Ovary (tissue), 9 donors: Measurements from ENCODE around the gene CGB5. TPM values are rescaled to one million over a fixed set of nuclear protein-coding genes. Genes with fewer than 3 reads are reported as not detected.
A peak's percentile ranks its signal among the peaks of the same experiment; 100 is the strongest.

Experiments
- DNase-seq, 5 donors: peaks; one replicate each; pipeline ENCODE4 v3.0.0-alpha.2; 2019 to 2020
- H3K27ac ChIP-seq, 2 donors: fragments of 200-600 bp; one replicate each; pipeline versions ENCODE4 v1.5.1 to v1.8.0; 2019 to 2022
- H3K27me3 ChIP-seq: fragments of 200-600 bp; one replicate; pipeline ENCODE4 v1.8.0; 2022
- H3K36me3 ChIP-seq: fragments of 200-600 bp; sonication (generic); one replicate; pipeline ENCODE4 v1.5.1; 2019
- H3K4me1 ChIP-seq: one replicate; pipeline ENCODE4 v1.8.1; 2013; ENCODE audit warnings: mild to moderate bottlenecking, moderate library complexity; ENCODE audit not compliant: insufficient read depth
- H3K4me3 ChIP-seq: fragments of 200-600 bp; sonication (generic); one replicate; pipeline ENCODE4 v1.5.1; 2017
- H3K9me3 ChIP-seq, 2 donors: fragments of 200-600 bp in 1 of 2; sonication (generic) in 1 of 2; one replicate each; pipeline versions ENCODE4 v1.5.1 to v1.8.1; 2013 to 2019; ENCODE audit warnings: mild to moderate bottlenecking in 1 of 2, moderate library complexity in 1 of 2
- EP300 ChIP-seq: sonication (generic); formaldehyde crosslinking; IDR thresholded peaks from one replicate; pipeline ENCODE4 v1.6.1; 2017; ENCODE audit warnings: antibody characterized with exemption
- POLR2A ChIP-seq: fragments of 450-650 bp; IDR thresholded peaks from one replicate; pipeline ENCODE4 v1.6.1; 2017; ENCODE audit warnings: antibody characterized with exemption, mild to moderate bottlenecking, moderate library complexity
- WGBS, 3 donors: extraction: QIAGEN DNeasy Blood & Tissue Kit in 1 of 3; methylation state at CpG; one replicate each; pipeline versions ENCODE4 v1.1.5 to v1.1.7; 2013 to 2017; 5-methylcytosine and 5-hydroxymethylcytosine counted together
- intact Hi-C, 4 donors: fragments of 100-400 bp; cut with DNase I; formaldehyde crosslinking; loops; one replicate each; pipeline versions ENCODE4 v1.11.0 to v1.15.1; 2022 to 2023
- microRNA-seq, 3 donors: library from miRNA; unstranded; fragments of <30 nt; microRNA quantifications; one replicate each; pipeline versions ENCODE4 to v1.2.0, GENCODE V29; 2019 to 2020
- polyA plus RNA-seq, 2 donors: library from polyadenylated mRNA; stranded (reverse); fragments of 200-250 nt in 1 of 2; fragments of 350-450 nt in 1 of 2; fragmentation: Illumina TruSeq in 1 of 2; extraction: RNeasy Lipid Tissue Mini Kit (QIAGEN cat#74804) in 1 of 2; gene quantifications; one replicate each; pipeline ENCODE4 v1.2.3, GENCODE V29; 2013 to 2014
- small RNA-seq: library from RNA; depleted of rRNA; stranded (forward); fragments of <200 nt; gene quantifications from one replicate; pipeline ENCODE3, GENCODE V24; 2016
- total RNA-seq, 7 donors: library from RNA; depleted of rRNA in 2 of 7; stranded (reverse); fragments of >200 nt in 2 of 7; fragmentation: NEBNext Ultra II Directional in 3 of 7; extraction: Animal tissue kit (Norgen Biotek cat#: 25700) in 3 of 7; gene quantifications; one replicate each; pipeline versions ENCODE4 v1.1.0 to v1.2.4, GENCODE V29; 2016 to 2023
- TF ChIP-seq, protein P1 (sequence below), 3 donors: fragments of 450-650 bp in 2 of 3; fragments of 200-600 bp in 1 of 3; IDR thresholded peaks; one replicate each; pipeline versions ENCODE4 v1.5.1 to v1.8.0; 2016 to 2022; ENCODE audit warnings: antibody characterized with exemption in 3 of 3, mild to moderate bottlenecking in 1 of 3
- donor health status: DM: no; HTN: no; CAD: no; lungs with moderate emphysema.
- donor health status: DM: no; HTN: no; CAD: no.
- donor health status: Bipolar disorder and iron deficiency.
- donor health status: DM: yes; HTN: yes; CAD: no.
- donor health status: DM: no; HTN: no; CAD: no.
- donor health status: DM: yes; HTN: yes; CAD: no.

The CGB5 gene
- total and polyA plus RNA-seq, 9 donors = not detected

DNA sequence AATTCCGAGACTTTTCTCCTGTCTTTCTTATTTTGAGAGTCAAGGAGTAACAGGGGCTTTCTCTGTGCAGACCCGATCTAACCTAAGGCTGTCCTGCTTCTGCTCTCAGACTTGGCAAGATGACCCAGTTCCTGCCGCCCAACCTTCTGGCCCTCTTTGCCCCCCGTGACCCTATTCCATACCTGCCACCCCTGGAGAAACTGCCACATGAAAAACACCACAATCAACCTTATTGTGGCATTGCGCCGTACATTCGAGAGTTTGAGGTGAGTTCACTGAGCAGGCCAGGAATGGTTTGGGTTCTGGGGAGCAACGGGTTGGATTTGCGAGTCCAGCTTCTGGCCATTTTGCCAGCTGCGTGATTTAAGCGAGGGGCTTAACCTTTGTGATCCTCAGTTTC lies 42.6 kb downstream of the CGB5 start:
- no peaks in the 10 kb centered on the region for H3K36me3 ChIP-seq
- peaks cover 10% of the 10 kb centered on the region for H3K4me1 ChIP-seq
- no peak for DNase-seq
- H3K4me3 ChIP-seq = peak overlapping the region; percentile 63
- no peaks in the 10 kb centered on the region for H3K9me3 ChIP-seq
- intact Hi-C loops = no loop called here
- WGBS, 3 donors = 23 to 41% (median 23%) methylated on average over 11 of the region's 11 CpGs
- H3K27me3 ChIP-seq = no peaks in the 10 kb centered on the region
- TF ChIP-seq POLR2A = no peak
- TF ChIP-seq, protein P1, sequence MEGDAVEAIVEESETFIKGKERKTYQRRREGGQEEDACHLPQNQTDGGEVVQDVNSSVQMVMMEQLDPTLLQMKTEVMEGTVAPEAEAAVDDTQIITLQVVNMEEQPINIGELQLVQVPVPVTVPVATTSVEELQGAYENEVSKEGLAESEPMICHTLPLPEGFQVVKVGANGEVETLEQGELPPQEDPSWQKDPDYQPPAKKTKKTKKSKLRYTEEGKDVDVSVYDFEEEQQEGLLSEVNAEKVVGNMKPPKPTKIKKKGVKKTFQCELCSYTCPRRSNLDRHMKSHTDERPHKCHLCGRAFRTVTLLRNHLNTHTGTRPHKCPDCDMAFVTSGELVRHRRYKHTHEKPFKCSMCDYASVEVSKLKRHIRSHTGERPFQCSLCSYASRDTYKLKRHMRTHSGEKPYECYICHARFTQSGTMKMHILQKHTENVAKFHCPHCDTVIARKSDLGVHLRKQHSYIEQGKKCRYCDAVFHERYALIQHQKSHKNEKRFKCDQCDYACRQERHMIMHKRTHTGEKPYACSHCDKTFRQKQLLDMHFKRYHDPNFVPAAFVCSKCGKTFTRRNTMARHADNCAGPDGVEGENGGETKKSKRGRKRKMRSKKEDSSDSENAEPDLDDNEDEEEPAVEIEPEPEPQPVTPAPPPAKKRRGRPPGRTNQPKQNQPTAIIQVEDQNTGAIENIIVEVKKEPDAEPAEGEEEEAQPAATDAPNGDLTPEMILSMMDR (IDR thresholded peaks at IDR 0.05) = no peak
- no peak for TF ChIP-seq EP300
- no peak overlapping the region for H3K27ac ChIP-seq

DNA sequence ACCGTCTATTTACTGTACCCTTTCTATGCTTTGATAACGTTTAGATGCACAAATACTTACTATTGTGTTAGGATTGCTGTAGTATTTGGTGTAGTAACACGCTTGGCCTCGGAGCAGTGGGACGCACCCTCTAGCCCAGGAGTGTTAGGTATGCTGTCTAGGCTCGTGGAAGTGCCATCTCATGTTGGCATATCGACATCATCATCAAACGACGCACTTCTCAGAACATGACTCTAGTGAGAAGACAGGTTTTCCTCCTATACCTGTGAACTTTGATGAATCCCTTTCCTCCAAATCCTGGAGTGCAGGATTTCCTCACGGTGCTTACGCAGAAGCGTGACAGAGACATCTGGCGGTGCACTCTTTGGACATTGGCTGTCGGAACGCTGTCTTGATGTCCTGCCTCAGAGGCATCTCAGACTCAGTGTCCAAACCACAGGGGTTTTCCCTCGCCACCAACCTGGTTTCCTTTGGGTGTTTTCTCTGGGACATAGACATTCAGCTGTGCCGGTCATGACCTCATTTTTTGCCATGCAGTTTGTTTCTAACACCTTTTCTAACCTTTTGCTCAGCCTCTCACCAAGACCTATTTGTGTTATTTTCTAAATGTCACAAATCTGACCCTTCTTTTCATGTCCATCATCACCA lies 47.9 kb downstream of the CGB5 start:
- Histone ChIP-seq H3K4me3 (no peak overlapping the region), H3K27ac (no peak overlapping the region), H3K36me3 (no peaks in the 10 kb centered on the region), H3K27me3 (no peaks in the 10 kb centered on the region), H3K9me3 (no peaks in the 10 kb centered on the region), H3K4me1 (peaks cover 4% of the 10 kb centered on the region)
- DNase-seq = no peak
- TF ChIP-seq, protein P1 (IDR thresholded peaks at IDR 0.05) = no peak
- no peak for TF ChIP-seq POLR2A
- no peak for TF ChIP-seq EP300
- intact Hi-C loops = loop anchor here in 2 of 4 donors (10.0 kb wide), 2 partner anchors 53 to 123 kb away; no protein-coding TSS in a partner anchor
- 86 to 90% (median 87%) methylated on average over 17 of the region's 17 CpGs for WGBS, 3 donors

DNA sequence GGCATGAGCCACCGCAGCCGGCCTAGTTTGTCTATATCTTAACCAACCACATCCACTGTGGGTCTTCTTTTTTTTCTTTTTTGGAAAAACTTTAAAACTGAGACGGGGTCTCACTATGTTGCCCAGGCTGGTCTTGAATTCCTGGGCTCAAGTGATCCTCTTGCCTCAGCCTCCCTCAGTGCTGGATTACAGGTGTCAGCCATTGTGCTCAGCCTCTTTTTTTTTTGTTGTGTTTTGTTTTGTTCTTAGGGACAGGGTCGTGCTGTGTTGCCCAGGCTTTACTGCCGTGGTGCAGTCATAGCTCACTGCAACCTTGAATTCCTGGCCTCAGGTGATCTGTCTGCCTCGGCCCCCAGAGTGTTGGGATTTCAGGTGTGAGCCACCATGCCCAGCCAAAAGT lies 49.0 kb downstream of the CGB5 start:
- no peak for DNase-seq
- TF ChIP-seq EP300 (no peak), POLR2A (no peak)
- TF ChIP-seq, protein P1 (IDR thresholded peaks at IDR 0.05) = no peak
- intact Hi-C loops = loop anchor here in 2 of 4 donors (10.0 kb wide), 2 partner anchors 52 to 122 kb away; no protein-coding TSS in a partner anchor
- Histone ChIP-seq H3K4me1 (no peaks in the 10 kb centered on the region), H3K4me3 (no peak overlapping the region), H3K27me3 (no peaks in the 10 kb centered on the region), H3K9me3 (no peaks in the 10 kb centered on the region), H3K27ac (no peak overlapping the region), H3K36me3 (no peaks in the 10 kb centered on the region)
- WGBS, 3 donors = 83 to 84% (median 84%) methylated on average over 6 of the region's 6 CpGs

Small RNAs within 50 kb of the gene (microRNA-seq; reads per million reads assigned to microRNA genes)
- gene MIR6798 = 0 to 0.16 (median 0) reads per million in 3 donors

Small RNAs within 50 kb of the gene (small RNA-seq; reads per million reads assigned to genes)
- gene MIR6798 (not detected), gene RN7SL708P (not detected)

Other genes with a start within 250 kb of the CGB5 start
- 10 to 100 TPM; 29.1 to 73.6 (median 55.5) TPM for gene BCAT2, start 232.8 kb upstream of the CGB5 start, total RNA-seq
- 10 to 100 TPM in 1 of 2 donors, 1 to 10 TPM in 1; 7.8 to 70.5 TPM for gene BCAT2, start 232.8 kb upstream of the CGB5 start, polyA plus RNA-seq
- 10 to 100 TPM; 22.9 to 82.8 (median 46.1) TPM for gene HSD17B14, start 207.4 kb upstream of the CGB5 start, total RNA-seq
- gene HSD17B14, start 207.4 kb upstream of the CGB5 start, polyA plus RNA-seq = 10 to 100 TPM; 10.6 to 78.7 TPM
- gene PLEKHA4, start 175.2 kb upstream of the CGB5 start, total RNA-seq = 10 to 100 TPM; 18.3 to 96.5 (median 52.7) TPM
- gene PLEKHA4, start 175.2 kb upstream of the CGB5 start, polyA plus RNA-seq = 10 to 100 TPM; 18.8 to 50.9 TPM
- gene PPP1R15A, start 171.4 kb upstream of the CGB5 start, total RNA-seq = 100 to 1,000 TPM in 1 of 7 donors, 10 to 100 TPM in 6; 22.8 to 156 (median 40.1) TPM
- 10 to 100 TPM; 63.2 to 66.2 TPM for gene PPP1R15A, start 171.4 kb upstream of the CGB5 start, polyA plus RNA-seq
- 1 to 10 TPM in 5 of 7 donors, not detected in 2; 1.8 to 3.3 (median 2.5) TPM for gene TULP2, start 145.1 kb upstream of the CGB5 start, total RNA-seq
- gene TULP2, start 145.1 kb upstream of the CGB5 start, polyA plus RNA-seq = under 1 TPM; 0.35 to 0.40 TPM
- 100 to 1,000 TPM; 128 to 249 (median 189) TPM for gene NUCB1, start 143.5 kb upstream of the CGB5 start, total RNA-seq
- gene NUCB1, start 143.5 kb upstream of the CGB5 start, polyA plus RNA-seq = 100 to 1,000 TPM; 141 to 230 TPM
- gene DHDH, start 110.1 kb upstream of the CGB5 start, total RNA-seq = under 1 TPM in 4 of 7 donors, not detected in 3; 0.28 to 0.78 (median 0.68) TPM
- under 1 TPM in 1 of 2 donors, not detected in 1; 0.52 TPM for gene DHDH, start 110.1 kb upstream of the CGB5 start, polyA plus RNA-seq
- gene BAX, start 89.0 kb upstream of the CGB5 start, total RNA-seq = 10 to 100 TPM; 10.6 to 57.7 (median 45.9) TPM
- gene BAX, start 89.0 kb upstream of the CGB5 start, polyA plus RNA-seq = 10 to 100 TPM; 14.6 to 48.1 TPM
- gene FTL, start 78.5 kb upstream of the CGB5 start, total RNA-seq = 1,000 to 10,000 TPM; 1,608 to 2,908 (median 2,022) TPM
- 1,000 to 10,000 TPM; 2,697 to 3,617 TPM for gene FTL, start 78.5 kb upstream of the CGB5 start, polyA plus RNA-seq
- gene GYS1, start 50.5 kb upstream of the CGB5 start, total RNA-seq = 10 to 100 TPM; 16.3 to 33.6 (median 29.0) TPM
- 10 to 100 TPM; 17.0 to 32.5 TPM for gene GYS1, start 50.5 kb upstream of the CGB5 start, polyA plus RNA-seq
- 100 to 1,000 TPM in 1 of 7 donors, 10 to 100 TPM in 6; 44.8 to 101 (median 56.6) TPM for gene RUVBL2, start 50.0 kb upstream of the CGB5 start, total RNA-seq
- gene RUVBL2, start 50.0 kb upstream of the CGB5 start, polyA plus RNA-seq = 10 to 100 TPM; 11.4 to 53.1 TPM
- not detected for gene LHB, start 26.8 kb upstream of the CGB5 start, total RNA-seq
- not detected for gene LHB, start 26.8 kb upstream of the CGB5 start, polyA plus RNA-seq
- not detected for gene CGB3, start 19.5 kb upstream of the CGB5 start, total RNA-seq
- gene CGB3, start 19.5 kb upstream of the CGB5 start, polyA plus RNA-seq = not detected
- not detected for gene CGB2, start 12.0 kb upstream of the CGB5 start, total RNA-seq
- not detected for gene CGB2, start 12.0 kb upstream of the CGB5 start, polyA plus RNA-seq
- not detected for gene CGB1, start 7.0 kb upstream of the CGB5 start, total RNA-seq
- not detected for gene CGB1, start 7.0 kb upstream of the CGB5 start, polyA plus RNA-seq
- under 1 TPM in 1 of 7 donors, not detected in 6; 0.46 TPM for gene CGB8, start 5.3 kb downstream of the CGB5 start, total RNA-seq
- not detected for gene CGB8, start 5.3 kb downstream of the CGB5 start, polyA plus RNA-seq
- not detected for gene CGB7, start 13.9 kb downstream of the CGB5 start, total RNA-seq
- gene CGB7, start 13.9 kb downstream of the CGB5 start, polyA plus RNA-seq = under 1 TPM in 1 of 2 donors, not detected in 1; 0.15 TPM
- gene NTF4, start 21.0 kb downstream of the CGB5 start, total RNA-seq = under 1 TPM in 3 of 7 donors, not detected in 4; 0.23 to 0.46 (median 0.27) TPM
- gene NTF4, start 21.0 kb downstream of the CGB5 start, polyA plus RNA-seq = under 1 TPM in 1 of 2 donors, not detected in 1; 0.13 TPM
- gene KCNA7, start 28.9 kb downstream of the CGB5 start, total RNA-seq = not detected
- not detected for gene KCNA7, start 28.9 kb downstream of the CGB5 start, polyA plus RNA-seq
- 100 to 1,000 TPM; 181 to 284 (median 252) TPM for gene SNRNP70, start 41.6 kb downstream of the CGB5 start, total RNA-seq
- 100 to 1,000 TPM; 133 to 366 TPM for gene SNRNP70, start 41.6 kb downstream of the CGB5 start, polyA plus RNA-seq
- gene LIN7B, start 70.5 kb downstream of the CGB5 start, total RNA-seq = 1 to 10 TPM; 6.6 to 9.8 (median 8.5) TPM
- gene LIN7B, start 70.5 kb downstream of the CGB5 start, polyA plus RNA-seq = 1 to 10 TPM in 1 of 2 donors, under 1 TPM in 1; 0.82 to 8.9 TPM
- gene C19orf73, start 75.3 kb downstream of the CGB5 start, total RNA-seq = 1 to 10 TPM in 1 of 7 donors, under 1 TPM in 3, not detected in 3; 0.45 to 1.5 (median 0.46) TPM
- gene C19orf73, start 75.3 kb downstream of the CGB5 start, polyA plus RNA-seq = under 1 TPM in 1 of 2 donors, not detected in 1; 0.42 TPM
- 1 to 10 TPM in 6 of 7 donors, under 1 TPM in 1; 0.72 to 6.1 (median 3.2) TPM for gene PPFIA3, start 75.7 kb downstream of the CGB5 start, total RNA-seq
- gene PPFIA3, start 75.7 kb downstream of the CGB5 start, polyA plus RNA-seq = 1 to 10 TPM in 1 of 2 donors, under 1 TPM in 1; 0.55 to 5.8 TPM
- 1 to 10 TPM in 5 of 7 donors, under 1 TPM in 2; 0.36 to 3.0 (median 2.1) TPM for gene HRC, start 111.5 kb downstream of the CGB5 start, total RNA-seq
- 10 to 100 TPM in 1 of 2 donors, 1 to 10 TPM in 1; 4.0 to 10.5 TPM for gene HRC, start 111.5 kb downstream of the CGB5 start, polyA plus RNA-seq
- gene TRPM4, start 113.9 kb downstream of the CGB5 start, total RNA-seq = 10 to 100 TPM in 2 of 7 donors, 1 to 10 TPM in 5; 1.2 to 12.2 (median 8.2) TPM
- gene TRPM4, start 113.9 kb downstream of the CGB5 start, polyA plus RNA-seq = 1 to 10 TPM; 1.1 to 5.1 TPM